A549 (cell line): ENCODE data around the gene MTSS2. TPM values are rescaled to one million over a fixed set of nuclear protein-coding genes. Genes with fewer than 3 reads are reported as not detected.

Experiments
- ATAC-seq, 2 experiments: fragments of 200-7000 bp in 1 of 2; fragments of >200 bp in 1 of 2; cut with Nextera tagmentation in 1 of 2; cut with Tn5 transposase in 1 of 2; 3 replicates each; pipeline versions ENCODE4 v1.8.0 to v1.9.1; 2018 to 2020; ENCODE audit warnings: mild to moderate bottlenecking in 1 of 2, moderate library complexity in 1 of 2
- CTCF ChIA-PET: fragments of 300-600 bp; sonication (Branson Sonifier 250); formaldehyde crosslinking; extraction: SDS; loops from one replicate; lab custom pipeline; 2021; ENCODE audit warnings: antibody characterized with exemption, inconsistent platforms; lab: Yijun Ruan, JAX
- POLR2A ChIA-PET: fragments of 350-600 bp; formaldehyde crosslinking; extraction: SDS; loops from one replicate; lab custom pipeline; 2021; ENCODE audit warnings: antibody characterized with exemption, inconsistent platforms; lab: Yijun Ruan, JAX
- DNase-seq, 2 experiments: peaks; one replicate each; pipeline versions ENCODE4 v3.0.0 to v3.0.0-alpha.2; 2011 to 2016; ENCODE audit warnings: low read depth in 1 of 2, low spot score in 1 of 2
- FAIRE-seq: peaks from 2 replicates; lab custom pipeline; 2011; peaks lifted over from hg19 to GRCh38; lab: Jason Lieb, UNC
- H3K27ac ChIP-seq, 2 experiments: fragments of >200 bp; sonication (Bioruptor Twin); formaldehyde crosslinking; 3 replicates each; pipeline ENCODE4 v1.5.1; 2016 to 2017
- H3K4me1 ChIP-seq: fragments of >200 bp; sonication (Bioruptor Twin); formaldehyde crosslinking; 3 replicates; pipeline ENCODE4 v1.6.1; 2016
- H3K4me2 ChIP-seq: fragments of >200 bp; sonication (Bioruptor Twin); formaldehyde crosslinking; 3 replicates; pipeline ENCODE4 v1.6.1; 2016
- H3K4me3 ChIP-seq: fragments of >200 bp; sonication (Bioruptor Twin); formaldehyde crosslinking; 3 replicates; pipeline ENCODE4 v1.5.1; 2016
- H3K9me3 ChIP-seq: fragments of >200 bp; sonication (Bioruptor Twin); formaldehyde crosslinking; 3 replicates; pipeline ENCODE4 v1.6.1; 2016
- BHLHE40 ChIP-seq: IDR thresholded peaks from 2 replicates; pipeline ENCODE4 v1.6.1; 2012; ENCODE audit warnings: low read depth, low read length, inconsistent platforms
- CEBPB ChIP-seq, 2 experiments: fragments of >200 bp in 1 of 2; sonication (Bioruptor Twin) in 1 of 2; formaldehyde crosslinking in 1 of 2; IDR thresholded peaks; 2 replicates each; pipeline ENCODE4 v1.6.1; 2012 to 2016
- CHD4 ChIP-seq: fragments of 200-600 bp; sonication (generic); IDR thresholded peaks from 2 replicates; pipeline ENCODE4 v1.6.1; 2016; ENCODE audit warnings: antibody characterized with exemption, mild to moderate bottlenecking, borderline replicate concordance
- EHMT2 ChIP-seq: fragments of 200-600 bp; sonication (generic); IDR thresholded peaks from 2 replicates; pipeline ENCODE4 v1.6.1; 2016; ENCODE audit warnings: antibody characterized with exemption, low read depth, mild to moderate bottlenecking, moderate library complexity
- ESRRA ChIP-seq: fragments of 150-350 bp; IDR thresholded peaks from 2 replicates; pipeline ENCODE4 v1.6.1; 2014; ENCODE audit warnings: mild to moderate bottlenecking, low read length, borderline replicate concordance
- HDAC2 ChIP-seq: fragments of 200-600 bp; sonication (generic); IDR thresholded peaks from 2 replicates; pipeline ENCODE4 v1.6.1; 2016
- JUN ChIP-seq, 2 experiments: fragments of >200 bp; sonication (Bioruptor Twin); formaldehyde crosslinking; IDR thresholded peaks; 2 replicates in 1 of 2; 3 replicates in 1 of 2; pipeline ENCODE4 v1.6.1; 2016 to 2017
- MAZ ChIP-seq: fragments of 150-350 bp; IDR thresholded peaks from 2 replicates; pipeline ENCODE4 v1.6.1; 2014; ENCODE audit warnings: antibody characterized with exemption, low read depth, low read length, borderline replicate concordance
- MYC ChIP-seq: IDR thresholded peaks from 2 replicates; pipeline ENCODE4 v1.6.1; 2012; ENCODE audit warnings: mild to moderate bottlenecking, inconsistent platforms, low read length, improper control_type of control experiment, borderline replicate concordance
- RNF2 ChIP-seq: fragments of 200-600 bp; sonication (generic); IDR thresholded peaks from 2 replicates; pipeline ENCODE4 v1.6.1; 2016; ENCODE audit warnings: low read depth, mild to moderate bottlenecking, antibody characterized with exemption, moderate library complexity, borderline replicate concordance
- ZC3H11A ChIP-seq: fragments of 450-650 bp; IDR thresholded peaks from 2 replicates; pipeline ENCODE4 v1.6.1; 2014; ENCODE audit warnings: antibody characterized with exemption, mild to moderate bottlenecking
- ZFP36 ChIP-seq: fragments of 450-650 bp; IDR thresholded peaks from 2 replicates; pipeline ENCODE4 v1.6.1; 2014; ENCODE audit warnings: borderline replicate concordance; ENCODE audit not compliant: partially characterized antibody
- WGBS: methylation state at CpG from one replicate; pipeline ENCODE4 v1.1.6; 2017; ENCODE audit errors: missing lambda C conversion rate; 5-methylcytosine and 5-hydroxymethylcytosine counted together
- polyA plus RNA-seq, 4 experiments: library from polyadenylated mRNA; depleted of rRNA in 3 of 4; stranded (reverse); fragments of >200 nt; fragmentation: RNase III in 1 of 4; extraction: RNeasy Plus Mini Kit Qiagen cat#74134 plus additional on column Dnase treatment in 1 of 4; gene quantifications; 2 replicates in 3 of 4; 3 replicates in 1 of 4; pipeline ENCODE4 v1.2.3, GENCODE V29; 2011 to 2017
- TF ChIP-seq, protein P1 (sequence below): fragments of 200-600 bp; sonication (generic); IDR thresholded peaks from 2 replicates; pipeline ENCODE4 v1.6.1; 2016; ENCODE audit warnings: antibody characterized with exemption, mild to moderate bottlenecking, moderate library complexity
- TF ChIP-seq, protein P2 (sequence below): fragments of >200 bp; sonication (Bioruptor Twin); formaldehyde crosslinking; IDR thresholded peaks from 2 replicates; pipeline ENCODE4 v1.6.1; 2016
- TF ChIP-seq, protein P3 (sequence below): fragments of 250-450 bp; sonication (Bioruptor Pico); IDR thresholded peaks from 2 replicates; pipeline ENCODE4 v1.5.0; 2021; ENCODE audit warnings: mild to moderate bottlenecking, moderate library complexity, borderline replicate concordance
- TF ChIP-seq, protein P4 (sequence below): fragments of 450-650 bp; IDR thresholded peaks from 2 replicates; pipeline ENCODE4 v1.6.1; 2014; ENCODE audit warnings: antibody characterized with exemption

MTSS2 gene
- polyA plus RNA-seq, 2 of the 4 experiments (the other 2 are of a cell fraction): 13.1 to 27.1 TPM

DNA sequence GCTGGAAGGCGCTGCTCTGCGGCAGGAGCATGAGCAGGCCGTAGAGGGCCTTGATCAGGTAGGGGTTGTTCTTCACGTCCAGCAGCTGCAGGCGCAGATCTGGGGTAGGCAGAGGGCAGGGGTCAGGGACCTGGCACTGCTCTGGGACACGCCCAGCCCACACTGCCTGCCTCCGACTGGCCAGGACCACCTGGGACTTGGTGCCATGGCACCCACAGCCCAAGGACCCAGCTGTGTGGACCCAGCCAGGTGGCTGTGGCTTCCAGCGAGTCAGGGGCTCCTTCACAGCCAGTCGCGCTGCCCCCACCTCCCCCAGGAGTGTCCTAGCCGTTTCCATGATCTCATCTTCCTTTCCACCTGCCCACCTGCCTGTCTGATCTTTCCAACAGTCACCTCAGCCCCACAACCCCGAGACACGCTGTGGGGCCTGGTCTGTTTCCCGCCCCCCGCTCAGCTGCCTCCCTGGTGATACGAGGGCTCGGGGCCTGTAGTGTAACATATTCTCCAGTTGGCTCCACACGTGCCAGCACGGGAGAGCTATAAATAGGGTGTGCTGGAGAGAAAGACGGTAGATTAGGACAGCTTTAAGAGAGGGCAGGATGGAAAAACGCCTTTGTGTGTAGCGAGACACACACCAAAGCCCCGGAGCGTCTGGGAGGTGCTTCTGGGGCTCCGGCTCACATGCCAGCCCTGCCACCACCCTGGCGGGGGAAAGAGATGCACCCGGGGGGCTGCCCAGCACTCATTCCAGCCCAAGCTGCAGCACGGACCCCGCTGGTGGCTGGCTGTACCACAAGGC lies 7.2 kb upstream of the MTSS2 start (continued):
- TF ChIP-seq, protein P1, sequence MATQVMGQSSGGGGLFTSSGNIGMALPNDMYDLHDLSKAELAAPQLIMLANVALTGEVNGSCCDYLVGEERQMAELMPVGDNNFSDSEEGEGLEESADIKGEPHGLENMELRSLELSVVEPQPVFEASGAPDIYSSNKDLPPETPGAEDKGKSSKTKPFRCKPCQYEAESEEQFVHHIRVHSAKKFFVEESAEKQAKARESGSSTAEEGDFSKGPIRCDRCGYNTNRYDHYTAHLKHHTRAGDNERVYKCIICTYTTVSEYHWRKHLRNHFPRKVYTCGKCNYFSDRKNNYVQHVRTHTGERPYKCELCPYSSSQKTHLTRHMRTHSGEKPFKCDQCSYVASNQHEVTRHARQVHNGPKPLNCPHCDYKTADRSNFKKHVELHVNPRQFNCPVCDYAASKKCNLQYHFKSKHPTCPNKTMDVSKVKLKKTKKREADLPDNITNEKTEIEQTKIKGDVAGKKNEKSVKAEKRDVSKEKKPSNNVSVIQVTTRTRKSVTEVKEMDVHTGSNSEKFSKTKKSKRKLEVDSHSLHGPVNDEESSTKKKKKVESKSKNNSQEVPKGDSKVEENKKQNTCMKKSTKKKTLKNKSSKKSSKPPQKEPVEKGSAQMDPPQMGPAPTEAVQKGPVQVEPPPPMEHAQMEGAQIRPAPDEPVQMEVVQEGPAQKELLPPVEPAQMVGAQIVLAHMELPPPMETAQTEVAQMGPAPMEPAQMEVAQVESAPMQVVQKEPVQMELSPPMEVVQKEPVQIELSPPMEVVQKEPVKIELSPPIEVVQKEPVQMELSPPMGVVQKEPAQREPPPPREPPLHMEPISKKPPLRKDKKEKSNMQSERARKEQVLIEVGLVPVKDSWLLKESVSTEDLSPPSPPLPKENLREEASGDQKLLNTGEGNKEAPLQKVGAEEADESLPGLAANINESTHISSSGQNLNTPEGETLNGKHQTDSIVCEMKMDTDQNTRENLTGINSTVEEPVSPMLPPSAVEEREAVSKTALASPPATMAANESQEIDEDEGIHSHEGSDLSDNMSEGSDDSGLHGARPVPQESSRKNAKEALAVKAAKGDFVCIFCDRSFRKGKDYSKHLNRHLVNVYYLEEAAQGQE: no peak
- TF ChIP-seq, protein P2, sequence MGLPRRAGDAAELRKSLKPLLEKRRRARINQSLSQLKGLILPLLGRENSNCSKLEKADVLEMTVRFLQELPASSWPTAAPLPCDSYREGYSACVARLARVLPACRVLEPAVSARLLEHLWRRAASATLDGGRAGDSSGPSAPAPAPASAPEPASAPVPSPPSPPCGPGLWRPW: no peak
- TF ChIP-seq JUN (IDR thresholded peaks at IDR 0.05): no peak
- no peak for TF ChIP-seq EHMT2
- TF ChIP-seq, protein P3, sequence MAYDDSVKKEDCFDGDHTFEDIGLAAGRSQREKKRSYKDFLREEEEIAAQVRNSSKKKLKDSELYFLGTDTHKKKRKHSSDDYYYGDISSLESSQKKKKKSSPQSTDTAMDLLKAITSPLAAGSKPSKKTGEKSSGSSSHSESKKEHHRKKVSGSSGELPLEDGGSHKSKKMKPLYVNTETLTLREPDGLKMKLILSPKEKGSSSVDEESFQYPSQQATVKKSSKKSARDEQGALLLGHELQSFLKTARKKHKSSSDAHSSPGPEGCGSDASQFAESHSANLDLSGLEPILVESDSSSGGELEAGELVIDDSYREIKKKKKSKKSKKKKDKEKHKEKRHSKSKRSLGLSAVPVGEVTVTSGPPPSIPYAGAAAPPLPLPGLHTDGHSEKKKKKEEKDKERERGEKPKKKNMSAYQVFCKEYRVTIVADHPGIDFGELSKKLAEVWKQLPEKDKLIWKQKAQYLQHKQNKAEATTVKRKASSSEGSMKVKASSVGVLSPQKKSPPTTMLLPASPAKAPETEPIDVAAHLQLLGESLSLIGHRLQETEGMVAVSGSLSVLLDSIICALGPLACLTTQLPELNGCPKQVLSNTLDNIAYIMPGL: no peak

DNA sequence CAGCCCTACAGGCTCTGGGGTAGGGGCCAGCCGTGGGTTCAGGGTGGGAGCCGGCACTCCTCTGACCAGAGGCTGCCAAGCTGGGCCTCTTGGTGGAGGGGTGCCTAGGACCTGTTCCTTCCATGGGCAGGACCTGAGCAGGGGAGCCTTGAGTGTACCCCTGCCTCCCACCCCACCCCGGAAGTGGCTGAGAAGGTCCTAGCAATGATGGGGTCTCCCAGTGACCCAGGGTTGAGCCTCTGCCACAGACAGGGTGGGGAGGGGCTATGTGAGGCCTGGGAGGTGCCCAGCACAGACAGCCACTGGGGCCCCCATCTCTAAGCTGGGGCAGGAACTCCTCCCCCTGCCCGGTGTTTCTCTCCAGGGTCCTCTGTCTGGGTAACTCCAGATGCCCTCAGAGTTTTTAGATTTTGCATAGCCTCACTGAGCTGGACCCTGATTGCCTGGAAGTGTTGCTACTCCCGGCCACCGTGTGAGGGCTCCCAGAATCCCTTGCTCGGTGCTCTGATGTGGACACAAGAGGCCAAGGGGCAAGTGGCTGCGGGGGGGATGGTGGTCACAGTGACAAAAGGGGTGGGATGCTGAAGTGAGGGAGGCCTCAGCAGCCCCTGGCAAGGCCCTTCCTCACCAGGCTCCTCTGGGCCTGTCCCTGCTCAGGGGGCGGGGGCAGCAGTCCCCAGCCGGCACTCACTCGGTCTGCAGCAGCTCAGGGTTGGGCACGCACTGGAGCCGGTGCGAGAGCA lies 6.4 kb upstream of the MTSS2 start:
- ATAC-seq (no peak), DNase-seq (no peak), FAIRE-seq (no peak)
- no peak for TF ChIP-seq ESRRA
- TF ChIP-seq BHLHE40: no peak
- no peak for TF ChIP-seq JUN (IDR thresholded peaks at IDR 0.05)
- no peak for TF ChIP-seq ZC3H11A
- no peak for TF ChIP-seq RNF2
- TF ChIP-seq, protein P4, sequence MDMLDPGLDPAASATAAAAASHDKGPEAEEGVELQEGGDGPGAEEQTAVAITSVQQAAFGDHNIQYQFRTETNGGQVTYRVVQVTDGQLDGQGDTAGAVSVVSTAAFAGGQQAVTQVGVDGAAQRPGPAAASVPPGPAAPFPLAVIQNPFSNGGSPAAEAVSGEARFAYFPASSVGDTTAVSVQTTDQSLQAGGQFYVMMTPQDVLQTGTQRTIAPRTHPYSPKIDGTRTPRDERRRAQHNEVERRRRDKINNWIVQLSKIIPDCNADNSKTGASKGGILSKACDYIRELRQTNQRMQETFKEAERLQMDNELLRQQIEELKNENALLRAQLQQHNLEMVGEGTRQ: no peak
- Histone ChIP-seq H3K9me3 (no peaks in the 10 kb centered on the region), H3K4me1 (peaks cover 97% of the 10 kb centered on the region), H3K27ac (peak overlapping the region; percentile 97 to 100), H3K4me3 (no peak overlapping the region), H3K4me2 (peak overlapping the region; percentile 84; the same call in 2 of the 3 replicates)
- POLR2A ChIA-PET: no interaction called here
- CTCF ChIA-PET: interaction anchor here (1.3 to 23.4 kb wide), 4 partner anchors 10 to 79 kb away, joined by 3 to 463 read pairs (median 20); no protein-coding TSS in a partner anchor
- 82% methylated on average over 13 of the region's 14 CpGs for WGBS

DNA sequence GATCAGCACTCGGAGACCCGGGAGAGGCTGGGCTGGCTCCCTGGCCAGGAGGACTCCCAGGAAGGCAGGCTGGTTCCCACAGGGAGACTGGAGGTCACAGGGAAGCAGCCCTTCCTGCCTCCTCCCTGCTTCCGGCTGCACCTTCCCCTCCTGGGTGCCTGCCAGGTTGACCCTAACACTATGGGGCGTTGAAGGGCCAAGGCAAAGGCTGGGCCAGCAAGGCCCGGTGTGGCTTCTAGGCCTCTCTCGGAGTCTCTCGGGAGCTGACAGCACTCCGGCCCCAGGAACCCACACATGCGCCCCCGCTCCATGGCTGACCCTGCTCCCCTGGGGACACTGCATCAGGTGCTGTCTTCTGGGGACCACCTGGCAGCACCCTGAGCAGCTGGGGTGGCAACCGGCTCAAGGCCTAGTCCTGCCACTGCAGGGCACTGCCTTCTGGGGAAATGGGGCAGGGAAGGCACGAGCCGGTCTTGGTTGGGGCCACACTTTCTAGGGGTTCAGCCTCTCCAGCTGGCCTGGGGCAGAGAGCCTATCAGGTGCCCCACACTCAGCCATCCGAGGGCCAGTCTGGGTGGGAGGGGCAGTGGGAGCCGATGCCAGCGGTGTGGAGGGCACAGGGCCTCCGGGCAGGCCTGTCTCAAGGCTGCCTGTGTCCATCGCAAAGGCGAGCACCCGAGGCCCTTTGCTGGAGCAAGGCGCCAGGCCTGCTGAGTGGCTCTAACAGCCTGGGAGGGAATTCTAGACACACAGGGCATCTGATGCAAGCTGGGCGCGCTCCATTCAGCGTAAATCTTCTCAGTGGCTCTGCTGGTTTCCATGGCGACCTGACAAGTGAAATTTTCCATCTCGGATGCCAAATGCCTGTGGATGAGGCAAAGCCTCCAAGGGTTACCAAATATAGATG lies 5.6 kb upstream of the MTSS2 start:
- ChIA-PET CTCF (interaction anchor here (2.7 to 23.4 kb wide), 3 partner anchors 12 to 80 kb away, joined by 15 to 463 read pairs (median 31); no protein-coding TSS in a partner anchor), POLR2A (no interaction called here)
- peak overlapping the region; percentile 24; the same call in 2 of the 3 replicates for H3K4me2 ChIP-seq
- FAIRE-seq (no peak), ATAC-seq (no peak; a peak in 1 of 6 replicates), DNase-seq (peak in 1 of 2 experiments; percentile 67)
- 88% methylated on average over 15 of the region's 26 CpGs for WGBS
- peak overlapping the region; percentile 97 to 100 for H3K27ac ChIP-seq
- TF ChIP-seq MYC (no peak), JUN (IDR thresholded peaks at IDR 0.05) (no peak), HDAC2 (no peak), CHD4 (no peak), MAZ (no peak), ZFP36 (no peak), CEBPB (IDR thresholded peaks at IDR 0.05) (no peak)
- TF ChIP-seq, protein P4: no peak
- peaks cover 97% of the 10 kb centered on the region for H3K4me1 ChIP-seq
- H3K9me3 ChIP-seq: no peaks in the 10 kb centered on the region
- no peak overlapping the region for H3K4me3 ChIP-seq
